Keratinocyte (primary cell): ENCODE data around the gene ALG14. TPM values are rescaled to one million over a fixed set of nuclear protein-coding genes. Genes with fewer than 3 reads are reported as not detected.

ENCODE experiments used
- DNase-seq: peaks from one replicate; pipeline ENCODE4 v3.0.0-alpha.2; 2011; ENCODE audit warnings: low read depth, missing footprints, low spot score
- FAIRE-seq: peaks from 2 replicates; lab custom pipeline; 2011; peaks lifted over from hg19 to GRCh38; lab: Jason Lieb, UNC
- H2AFZ ChIP-seq: 2 replicates; pipeline ENCODE4 v1.6.0; 2012; ENCODE audit warnings: low read length, control low read depth, inconsistent platforms; ENCODE audit not compliant: control insufficient read depth
- H3K27ac ChIP-seq: 2 replicates; pipeline ENCODE4 v1.5.1; 2011; ENCODE audit warnings: low read length; ENCODE audit not compliant: control insufficient read depth, insufficient read depth
- H3K27me3 ChIP-seq: 3 replicates; pipeline ENCODE4 v1.6.0; 2011; ENCODE audit warnings: low read length; ENCODE audit not compliant: control insufficient read depth, insufficient read depth; ENCODE audit errors: extremely low read depth
- H3K36me3 ChIP-seq, 2 experiments: 2 replicates in 1 of 2; 3 replicates in 1 of 2; pipeline ENCODE4 v1.5.1; 2011; ENCODE audit warnings: low read length in 2 of 2, mild to moderate bottlenecking in 1 of 2; ENCODE audit not compliant: control insufficient read depth in 2 of 2, insufficient read depth in 2 of 2; ENCODE audit errors: extremely low read depth in 1 of 2
- H3K4me1 ChIP-seq: 3 replicates; pipeline ENCODE4 v1.5.1; 2011; ENCODE audit warnings: low read length; ENCODE audit not compliant: control insufficient read depth, insufficient read depth; ENCODE audit errors: extremely low read depth
- H3K4me2 ChIP-seq: 3 replicates; pipeline ENCODE4 v1.6.0; 2011; ENCODE audit warnings: low read depth, low read length; ENCODE audit not compliant: control insufficient read depth, insufficient read depth; ENCODE audit errors: extremely low read depth
- H3K4me3 ChIP-seq, 3 experiments: fragments of 200-600 bp in 1 of 3; sonication (generic) in 1 of 3; 2 replicates in 2 of 3; 3 replicates in 1 of 3; pipeline ENCODE4 v1.5.1; 2011 to 2016; ENCODE audit warnings: low read length in 3 of 3, mild to moderate bottlenecking in 3 of 3, control low read depth in 2 of 3, inconsistent platforms in 1 of 3, low read depth in 1 of 3, mixed read lengths in 1 of 3, mixed run types in 1 of 3, moderate library complexity in 1 of 3; ENCODE audit not compliant: control insufficient read depth in 2 of 3, insufficient read depth in 2 of 3; ENCODE audit errors: extremely low read depth in 1 of 3
- H3K79me2 ChIP-seq: 2 replicates; pipeline ENCODE4 v1.6.0; 2012; ENCODE audit warnings: low read length; ENCODE audit not compliant: control insufficient read depth, insufficient read depth
- H3K9ac ChIP-seq: 3 replicates; pipeline ENCODE4 v1.6.0; 2011; ENCODE audit warnings: low read length; ENCODE audit not compliant: control insufficient read depth, insufficient read depth; ENCODE audit errors: extremely low read depth
- H3K9me1 ChIP-seq: 3 replicates; pipeline ENCODE4 v1.6.0; 2011; ENCODE audit warnings: low read length; ENCODE audit not compliant: control insufficient read depth, insufficient read depth; ENCODE audit errors: extremely low read depth
- H3K9me3 ChIP-seq: 2 replicates; pipeline ENCODE4 v1.5.1; 2012; ENCODE audit warnings: low read depth, low read length; ENCODE audit not compliant: control insufficient read depth
- H4K20me1 ChIP-seq: 3 replicates; pipeline ENCODE4 v1.6.0; 2011; ENCODE audit warnings: low read length; ENCODE audit not compliant: control insufficient read depth, insufficient read depth; ENCODE audit errors: extremely low read depth
- CTCF ChIP-seq, 3 experiments: IDR thresholded peaks in 1 of 3; conservative IDR thresholded peaks in 1 of 3; optimal IDR thresholded peaks in 1 of 3; 2 replicates in 2 of 3; 3 replicates in 1 of 3; pipeline versions ENCODE3 to v1.5.1; 2011; ENCODE audit warnings: low read length in 3 of 3, mild to moderate bottlenecking in 3 of 3, moderate library complexity in 2 of 3, control low read depth in 1 of 3, inconsistent platforms in 1 of 3; ENCODE audit not compliant: insufficient read depth in 2 of 3; ENCODE audit errors: extremely low read depth in 1 of 3
- EZH2 ChIP-seq: IDR thresholded peaks from one replicate; pipeline ENCODE4 v1.6.1; 2012; ENCODE audit warnings: inconsistent platforms, mild to moderate bottlenecking, low read length, moderate library complexity
- dilution Hi-C: fragments of 300-500 bp; cut with MboI; formaldehyde crosslinking; loops from one replicate; pipeline ENCODE4 v1.7.0; 2020; ENCODE audit warnings: low sequenced_read_pairs; ENCODE audit not compliant: extremely low pct_ligation_motif_present
- polyA plus RNA-seq, 5 experiments: library from polyadenylated mRNA; depleted of rRNA in 3 of 5; stranded (reverse) in 3 of 5; stranded (forward) in 1 of 5; unstranded in 1 of 5; fragments of >200 nt; gene quantifications; 1 replicate in 1 of 5; 2 replicates in 3 of 5; 3 replicates in 1 of 5; pipeline versions ENCODE4 v1.2.1 to v1.2.3, GENCODE V29; 2011 to 2012; ENCODE audit warnings: missing spikeins in 2 of 5, low read depth in 1 of 5, low replicate concordance in 1 of 5

Gene ALG14
- polyA plus RNA-seq, 1 donor (not counting 4 experiments of a cell fraction or from before 2014, with no cell fraction given), result 4.6 TPM

GRCh38 chr1:95015076-95015475 is 57.7 kb downstream of the ALG14 start:
- Histone ChIP-seq H3K36me3 (no peaks in the 10 kb centered on the region), H4K20me1 (no peaks in the 10 kb centered on the region), H3K79me2 (no peaks in the 10 kb centered on the region), H3K27ac (no peak overlapping the region), H3K27me3 (no peaks in the 10 kb centered on the region), H3K4me1 (peaks cover 8% of the 10 kb centered on the region), H3K4me3 (no peak overlapping the region), H3K9me3 (no peaks in the 10 kb centered on the region), H2AFZ (no peak overlapping the region), H3K4me2 (no peak overlapping the region), H3K9me1 (no peaks in the 10 kb centered on the region), H3K9ac (no peak overlapping the region)
- FAIRE-seq (no peak), DNase-seq (no peak)
- dilution Hi-C loops, result no loop called here
- TF ChIP-seq EZH2 (no peak), CTCF (optimal IDR thresholded peaks at IDR 0.05 in 1 of 3, IDR thresholded peaks at IDR 0.05 in 1 of 3, conservative IDR thresholded peaks at IDR 0.05 in 1 of 3; ENCODE audit: extremely low read depth in 1 of 3, insufficient read depth in 2 of 3, low read length in 3 of 3) (no peak)

GRCh38 chr1:95013950-95014574 is 58.7 kb downstream of the ALG14 start:
- DNase-seq (no peak), FAIRE-seq (no peak)
- Histone ChIP-seq H3K9me3 (no peaks in the 10 kb centered on the region), H3K9ac (no peak overlapping the region), H2AFZ (no peak overlapping the region), H3K4me1 (peaks cover 8% of the 10 kb centered on the region), H3K36me3 (no peaks in the 10 kb centered on the region), H3K27me3 (no peaks in the 10 kb centered on the region), H3K27ac (no peak overlapping the region), H3K4me3 (no peak overlapping the region), H3K9me1 (no peaks in the 10 kb centered on the region), H3K4me2 (no peak overlapping the region), H4K20me1 (no peaks in the 10 kb centered on the region), H3K79me2 (no peaks in the 10 kb centered on the region)
- dilution Hi-C loops, result no loop called here
- TF ChIP-seq CTCF (optimal IDR thresholded peaks at IDR 0.05 in 1 of 3, IDR thresholded peaks at IDR 0.05 in 1 of 3, conservative IDR thresholded peaks at IDR 0.05 in 1 of 3; ENCODE audit: extremely low read depth in 1 of 3, insufficient read depth in 2 of 3, low read length in 3 of 3), result no peak
- no peak for TF ChIP-seq EZH2
